ENCODE measurements around the gene SLC35B2. TPM values are rescaled to one million over a fixed set of nuclear protein-coding genes. Genes with fewer than 3 reads are reported as not detected.

Gene SLC35B2
- total and polyA plus RNA-seq, 9 of the 15 experiments (the other 6 are each of a cell fraction or from before 2014, with no cell fraction given), result 14.5 to 59.1 (median 47.1) TPM

DNA sequence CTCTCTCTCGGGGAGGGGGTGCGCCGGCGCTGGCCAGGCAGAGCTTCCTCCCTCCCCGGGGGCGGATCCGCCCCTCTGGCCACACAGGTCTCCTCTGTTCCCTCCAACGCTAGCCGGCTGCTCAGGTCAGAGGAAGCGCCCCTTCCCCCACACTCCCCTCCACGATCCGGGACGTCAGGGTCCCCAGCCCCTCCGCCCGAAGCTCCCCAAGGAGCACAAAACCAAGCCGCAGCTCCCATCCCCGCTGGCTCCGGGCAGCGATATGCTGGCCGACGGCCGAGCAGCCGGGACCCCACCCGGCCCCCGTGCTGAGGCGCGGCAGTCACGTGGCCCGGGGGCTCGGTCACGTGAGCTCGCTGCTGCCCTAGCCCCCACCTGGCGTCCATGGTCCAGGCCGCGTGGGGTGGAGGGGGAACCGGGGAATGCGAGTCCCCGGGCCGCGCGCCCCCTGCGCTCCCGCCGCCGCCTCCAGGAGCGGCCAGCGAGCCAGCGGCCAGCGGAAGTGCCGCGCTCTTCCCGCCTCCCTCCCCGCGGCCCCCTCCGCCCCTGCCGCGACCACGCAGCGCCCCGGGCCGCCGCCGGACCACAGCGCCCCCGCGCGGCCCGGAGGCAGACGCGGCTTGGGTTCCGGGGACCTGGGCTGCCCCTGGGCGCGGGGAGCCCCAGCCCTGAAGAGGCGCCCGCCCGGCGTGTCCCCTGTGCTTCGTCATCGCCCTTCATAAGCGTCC, at the start of gene SLC35B2 (continued):
- TF ChIP-seq PREB (CRISPR knock-in tag; IDR thresholded peaks at IDR 0.05) (no peak), CTCFL (IDR thresholded peaks at IDR 0.05; ENCODE audit: borderline replicate concordance, insufficient read depth, low read depth, low read length, poor library complexity, severe bottlenecking) (peak; percentile 99), NR3C1 (CRISPR knock-in tag; IDR thresholded peaks at IDR 0.05) (no peak), MXI1 (IDR thresholded peaks at IDR 0.05; ENCODE audit: low read depth, low read length) (no peak), FOXK2 (conservative IDR thresholded peaks at IDR 0.05 in 1 of 2, IDR thresholded peaks at IDR 0.05 in 1 of 2; ENCODE audit: low read depth in 2 of 2) (no peak; a peak in 1 of 4 replicates), HLTF (IDR thresholded peaks at IDR 0.05) (0 out of 2 replicates have a peak, but pooled peaks have one; percentile 61), BDP1 (IDR thresholded peaks at IDR 0.05; ENCODE audit: insufficient read depth, insufficient read length) (no peak), FOXA3 (CRISPR knock-in tag; conservative IDR thresholded peaks at IDR 0.05 in 1 of 2, IDR thresholded peaks at IDR 0.05 in 1 of 2) (0 out of 4 replicates have a peak, but pooled peaks of 1 of the 2 experiments have one; percentile 47), POLR2A (conservative IDR thresholded peaks at IDR 0.05) (peak; percentile 75), MYC (IDR thresholded peaks at IDR 0.05; ENCODE audit: low read depth, low read length) (peak; percentile 85), MYC (CRISPR knock-in tag; IDR thresholded peaks at IDR 0.05; ENCODE audit: borderline replicate concordance, low read depth) (peak; percentile 81; the same call in 1 of the 2 replicates), NBN (IDR thresholded peaks at IDR 0.05; ENCODE audit: low read depth) (peak; percentile 78), ZNF253 (CRISPR knock-in tag; conservative IDR thresholded peaks at IDR 0.05) (no peak)
- TF ChIP-seq, protein P1, sequence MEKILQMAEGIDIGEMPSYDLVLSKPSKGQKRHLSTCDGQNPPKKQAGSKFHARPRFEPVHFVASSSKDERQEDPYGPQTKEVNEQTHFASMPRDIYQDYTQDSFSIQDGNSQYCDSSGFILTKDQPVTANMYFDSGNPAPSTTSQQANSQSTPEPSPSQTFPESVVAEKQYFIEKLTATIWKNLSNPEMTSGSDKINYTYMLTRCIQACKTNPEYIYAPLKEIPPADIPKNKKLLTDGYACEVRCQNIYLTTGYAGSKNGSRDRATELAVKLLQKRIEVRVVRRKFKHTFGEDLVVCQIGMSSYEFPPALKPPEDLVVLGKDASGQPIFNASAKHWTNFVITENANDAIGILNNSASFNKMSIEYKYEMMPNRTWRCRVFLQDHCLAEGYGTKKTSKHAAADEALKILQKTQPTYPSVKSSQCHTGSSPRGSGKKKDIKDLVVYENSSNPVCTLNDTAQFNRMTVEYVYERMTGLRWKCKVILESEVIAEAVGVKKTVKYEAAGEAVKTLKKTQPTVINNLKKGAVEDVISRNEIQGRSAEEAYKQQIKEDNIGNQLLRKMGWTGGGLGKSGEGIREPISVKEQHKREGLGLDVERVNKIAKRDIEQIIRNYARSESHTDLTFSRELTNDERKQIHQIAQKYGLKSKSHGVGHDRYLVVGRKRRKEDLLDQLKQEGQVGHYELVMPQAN (IDR thresholded peaks at IDR 0.05; ENCODE audit: borderline replicate concordance), result peak; percentile 98
- TF ChIP-seq, protein P2, sequence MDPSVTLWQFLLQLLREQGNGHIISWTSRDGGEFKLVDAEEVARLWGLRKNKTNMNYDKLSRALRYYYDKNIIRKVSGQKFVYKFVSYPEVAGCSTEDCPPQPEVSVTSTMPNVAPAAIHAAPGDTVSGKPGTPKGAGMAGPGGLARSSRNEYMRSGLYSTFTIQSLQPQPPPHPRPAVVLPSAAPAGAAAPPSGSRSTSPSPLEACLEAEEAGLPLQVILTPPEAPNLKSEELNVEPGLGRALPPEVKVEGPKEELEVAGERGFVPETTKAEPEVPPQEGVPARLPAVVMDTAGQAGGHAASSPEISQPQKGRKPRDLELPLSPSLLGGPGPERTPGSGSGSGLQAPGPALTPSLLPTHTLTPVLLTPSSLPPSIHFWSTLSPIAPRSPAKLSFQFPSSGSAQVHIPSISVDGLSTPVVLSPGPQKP (CRISPR knock-in tag; IDR thresholded peaks at IDR 0.05), result no peak

Data from K562 (cell line).